Keratinocyte (primary cell): ENCODE results near the gene C2CD4A.

Source experiments
- EZH2 ChIP-seq: IDR thresholded peaks from one replicate; pipeline ENCODE4 v1.6.1; 2012; ENCODE audit warnings: inconsistent platforms, mild to moderate bottlenecking, low read length, moderate library complexity
- TF ChIP-seq, protein P1 (sequence below), 3 experiments: IDR thresholded peaks in 1 of 3; conservative IDR thresholded peaks in 1 of 3; optimal IDR thresholded peaks in 1 of 3; 2 replicates in 2 of 3; 3 replicates in 1 of 3; pipeline versions ENCODE3 to v1.5.1; 2011; ENCODE audit warnings: low read length in 3 of 3, mild to moderate bottlenecking in 3 of 3, moderate library complexity in 2 of 3, control low read depth in 1 of 3, inconsistent platforms in 1 of 3; ENCODE audit not compliant: insufficient read depth in 2 of 3; ENCODE audit errors: extremely low read depth in 1 of 3

DNA sequence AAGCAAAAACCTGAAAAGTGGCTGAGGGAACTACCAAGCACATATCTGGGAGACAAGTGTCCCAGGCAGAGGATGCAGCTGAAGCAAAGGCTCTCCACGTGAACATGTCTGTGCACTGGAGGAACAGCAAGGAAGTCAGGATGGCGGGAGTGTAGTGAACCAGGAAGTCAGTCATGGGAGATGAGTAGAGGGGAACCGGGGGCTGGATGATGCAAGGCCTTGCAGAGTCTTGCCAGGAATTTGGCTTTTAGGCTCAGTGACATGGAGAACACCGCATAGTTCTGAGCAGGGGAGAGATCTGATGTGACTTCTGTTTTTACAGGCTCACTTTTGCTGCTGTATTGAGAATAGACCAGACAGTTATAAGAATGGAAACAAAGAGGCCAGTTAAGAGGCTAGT lies 19.0 kb downstream of the C2CD4A start:
- TF ChIP-seq, protein P1, sequence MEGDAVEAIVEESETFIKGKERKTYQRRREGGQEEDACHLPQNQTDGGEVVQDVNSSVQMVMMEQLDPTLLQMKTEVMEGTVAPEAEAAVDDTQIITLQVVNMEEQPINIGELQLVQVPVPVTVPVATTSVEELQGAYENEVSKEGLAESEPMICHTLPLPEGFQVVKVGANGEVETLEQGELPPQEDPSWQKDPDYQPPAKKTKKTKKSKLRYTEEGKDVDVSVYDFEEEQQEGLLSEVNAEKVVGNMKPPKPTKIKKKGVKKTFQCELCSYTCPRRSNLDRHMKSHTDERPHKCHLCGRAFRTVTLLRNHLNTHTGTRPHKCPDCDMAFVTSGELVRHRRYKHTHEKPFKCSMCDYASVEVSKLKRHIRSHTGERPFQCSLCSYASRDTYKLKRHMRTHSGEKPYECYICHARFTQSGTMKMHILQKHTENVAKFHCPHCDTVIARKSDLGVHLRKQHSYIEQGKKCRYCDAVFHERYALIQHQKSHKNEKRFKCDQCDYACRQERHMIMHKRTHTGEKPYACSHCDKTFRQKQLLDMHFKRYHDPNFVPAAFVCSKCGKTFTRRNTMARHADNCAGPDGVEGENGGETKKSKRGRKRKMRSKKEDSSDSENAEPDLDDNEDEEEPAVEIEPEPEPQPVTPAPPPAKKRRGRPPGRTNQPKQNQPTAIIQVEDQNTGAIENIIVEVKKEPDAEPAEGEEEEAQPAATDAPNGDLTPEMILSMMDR (optimal IDR thresholded peaks at IDR 0.05 in 1 of 3, IDR thresholded peaks at IDR 0.05 in 1 of 3, conservative IDR thresholded peaks at IDR 0.05 in 1 of 3; ENCODE audit: extremely low read depth in 1 of 3, insufficient read depth in 2 of 3, low read length in 3 of 3): no peak
- TF ChIP-seq EZH2: no peak
